Tibial nerve (tissue), 4 donors: ENCODE data around the gene USP47. TPM values are rescaled to one million over a fixed set of nuclear protein-coding genes. Genes with fewer than 3 reads are reported as not detected.

ENCODE experiments used
- DNase-seq, 2 donors: peaks; one replicate each; pipeline ENCODE4 v3.0.0-alpha.2; 2019; ENCODE audit warnings: low spot score in 2 of 2
- H3K27ac ChIP-seq, 4 donors: fragments of 200-600 bp; sonication (generic) in 3 of 4; one replicate each; pipeline ENCODE4 v1.5.1; 2017 to 2019; ENCODE audit warnings: mild to moderate bottlenecking in 1 of 4
- H3K27me3 ChIP-seq, 2 donors: fragments of 200-600 bp; sonication (generic) in 1 of 2; one replicate each; pipeline versions ENCODE4 v1.5.1 to v1.6.0; 2017 to 2019
- H3K36me3 ChIP-seq, 3 donors: fragments of 200-600 bp; sonication (generic); one replicate each; pipeline ENCODE4 v1.5.1; 2018 to 2019
- H3K4me1 ChIP-seq, 4 donors: fragments of 200-600 bp; sonication (generic) in 3 of 4; one replicate each; pipeline ENCODE4 v1.5.1; 2017 to 2019
- H3K4me3 ChIP-seq, 4 donors: fragments of 200-600 bp; sonication (generic) in 3 of 4; one replicate each; pipeline ENCODE4 v1.5.1; 2017 to 2019; ENCODE audit warnings: mild to moderate bottlenecking in 1 of 4, moderate library complexity in 1 of 4
- H3K9me3 ChIP-seq, 4 donors: fragments of 200-600 bp; sonication (generic) in 3 of 4; one replicate each; pipeline ENCODE4 v1.5.1; 2017 to 2019
- EP300 ChIP-seq, 2 donors: sonication (generic); formaldehyde crosslinking; IDR thresholded peaks; one replicate each; pipeline ENCODE4 v1.6.1; 2017; ENCODE audit warnings: antibody characterized with exemption in 2 of 2, mild to moderate bottlenecking in 1 of 2
- POLR2A ChIP-seq, 2 donors: fragments of 450-650 bp; IDR thresholded peaks; one replicate each; pipeline ENCODE4 v1.6.1; 2017; ENCODE audit warnings: antibody characterized with exemption in 2 of 2, mild to moderate bottlenecking in 2 of 2, moderate library complexity in 2 of 2
- WGBS, 2 donors: methylation state at CpG; one replicate each; pipeline ENCODE4 v1.1.5; 2018; 5-methylcytosine and 5-hydroxymethylcytosine counted together
- total RNA-seq, 4 donors: library from RNA; depleted of rRNA; stranded (reverse); fragments of >200 nt; gene quantifications; one replicate each; pipeline ENCODE4 v1.1.0, GENCODE V29; 2016
- TF ChIP-seq, protein P1 (sequence below), 5 experiments: fragments of 200-600 bp in 3 of 5; fragments of 450-650 bp in 2 of 5; sonication (generic) in 3 of 5; IDR thresholded peaks; one replicate each; pipeline ENCODE4 v1.5.1; 2016 to 2019; ENCODE audit warnings: antibody characterized with exemption in 5 of 5, mild to moderate bottlenecking in 3 of 5, moderate library complexity in 2 of 5

USP47 gene
- total RNA-seq, 4 donors from 2014 or later: 63.3 to 91.8 (median 84.5) TPM

GRCh38 chr11:11965656-11966353 lies 124.0 kb downstream of the USP47 start:
- peaks cover 0 to 61% (median 0%) of the 10 kb centered on the region in 3 donors for H3K36me3 ChIP-seq
- H3K9me3 ChIP-seq: peaks cover 0 to 5% (median 0%) of the 10 kb centered on the region in 4 donors
- peaks cover 0 to 47% (median 18%) of the 10 kb centered on the region in 4 donors for H3K4me1 ChIP-seq
- H3K27ac ChIP-seq: no peak overlapping the region
- H3K27me3 ChIP-seq: no peaks in the 10 kb centered on the region
- TF ChIP-seq, protein P1, sequence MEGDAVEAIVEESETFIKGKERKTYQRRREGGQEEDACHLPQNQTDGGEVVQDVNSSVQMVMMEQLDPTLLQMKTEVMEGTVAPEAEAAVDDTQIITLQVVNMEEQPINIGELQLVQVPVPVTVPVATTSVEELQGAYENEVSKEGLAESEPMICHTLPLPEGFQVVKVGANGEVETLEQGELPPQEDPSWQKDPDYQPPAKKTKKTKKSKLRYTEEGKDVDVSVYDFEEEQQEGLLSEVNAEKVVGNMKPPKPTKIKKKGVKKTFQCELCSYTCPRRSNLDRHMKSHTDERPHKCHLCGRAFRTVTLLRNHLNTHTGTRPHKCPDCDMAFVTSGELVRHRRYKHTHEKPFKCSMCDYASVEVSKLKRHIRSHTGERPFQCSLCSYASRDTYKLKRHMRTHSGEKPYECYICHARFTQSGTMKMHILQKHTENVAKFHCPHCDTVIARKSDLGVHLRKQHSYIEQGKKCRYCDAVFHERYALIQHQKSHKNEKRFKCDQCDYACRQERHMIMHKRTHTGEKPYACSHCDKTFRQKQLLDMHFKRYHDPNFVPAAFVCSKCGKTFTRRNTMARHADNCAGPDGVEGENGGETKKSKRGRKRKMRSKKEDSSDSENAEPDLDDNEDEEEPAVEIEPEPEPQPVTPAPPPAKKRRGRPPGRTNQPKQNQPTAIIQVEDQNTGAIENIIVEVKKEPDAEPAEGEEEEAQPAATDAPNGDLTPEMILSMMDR (IDR thresholded peaks at IDR 0.05): no peak
- no peak for TF ChIP-seq POLR2A (IDR thresholded peaks at IDR 0.05)
- no peak for TF ChIP-seq EP300 (IDR thresholded peaks at IDR 0.05)
- no peak for DNase-seq
- WGBS, 2 donors: 85 to 89% methylated on average over 9 of the region's 10 CpGs
- no peak overlapping the region for H3K4me3 ChIP-seq

DNA sequence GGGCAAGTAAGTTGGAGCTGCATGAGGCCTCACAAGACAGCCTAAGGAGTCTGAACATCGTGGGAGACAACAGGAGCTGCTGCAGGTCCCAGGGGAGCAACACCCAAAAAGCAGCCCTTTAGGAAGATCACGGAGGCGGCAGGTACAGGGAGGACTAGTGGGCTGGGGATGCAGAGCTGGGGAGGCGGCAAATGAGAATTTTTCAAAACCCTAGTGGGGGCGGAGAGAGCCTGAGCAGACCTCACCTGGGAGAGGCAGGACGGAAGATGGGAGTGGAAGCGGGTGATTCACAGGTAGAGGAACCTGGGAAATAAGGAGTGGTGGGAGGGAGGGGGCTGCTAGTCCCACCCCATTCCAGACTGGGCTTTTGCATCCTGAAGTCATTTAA lies 124.6 kb downstream of the USP47 start:
- H3K4me1 ChIP-seq: peaks cover 0 to 52% (median 19%) of the 10 kb centered on the region in 4 donors
- H3K27ac ChIP-seq: peak overlapping the region in 1 of 4 donors; percentile 85
- H3K4me3 ChIP-seq: no peak overlapping the region
- TF ChIP-seq, protein P1 (IDR thresholded peaks at IDR 0.05): no peak
- TF ChIP-seq POLR2A (IDR thresholded peaks at IDR 0.05): no peak
- TF ChIP-seq EP300 (IDR thresholded peaks at IDR 0.05): no peak
- DNase-seq: no peak
- 91 to 94% methylated on average over 7 of the region's 7 CpGs for WGBS, 2 donors
- H3K27me3 ChIP-seq: no peaks in the 10 kb centered on the region
- peaks cover 0 to 3% (median 0%) of the 10 kb centered on the region in 4 donors for H3K9me3 ChIP-seq
- peaks cover 0 to 59% (median 0%) of the 10 kb centered on the region in 3 donors for H3K36me3 ChIP-seq

GRCh38 chr11:11966826-11967668 lies 125.3 kb downstream of the USP47 start:
- DNase-seq: peak; percentile 61 to 70
- TF ChIP-seq POLR2A (IDR thresholded peaks at IDR 0.05) (no peak), EP300 (IDR thresholded peaks at IDR 0.05) (no peak)
- TF ChIP-seq, protein P1 (IDR thresholded peaks at IDR 0.05): peak; percentile 64 to 74 (median 67)
- Histone ChIP-seq H3K36me3 (peaks cover 0 to 52% (median 0%) of the 10 kb centered on the region in 3 donors), H3K27ac (peak overlapping the region in 2 of 4 donors; percentile 40 to 85), H3K4me1 (peaks cover 0 to 59% (median 22%) of the 10 kb centered on the region in 4 donors), H3K27me3 (no peaks in the 10 kb centered on the region), H3K4me3 (no peak overlapping the region), H3K9me3 (no peaks in the 10 kb centered on the region)
- 75 to 80% methylated on average over 12 to 14 of the region's 15 CpGs for WGBS, 2 donors

- no peak overlapping the region for H3K4me3 ChIP-seq
- TF ChIP-seq, protein P1 (IDR thresholded peaks at IDR 0.05): no peak
- no peak for TF ChIP-seq POLR2A (IDR thresholded peaks at IDR 0.05)
- no peak for TF ChIP-seq EP300 (IDR thresholded peaks at IDR 0.05)
- H3K27ac ChIP-seq: peak overlapping the region; percentile 60 to 86 (median 74)
- H3K4me1 ChIP-seq: peaks cover 0 to 68% (median 29%) of the 10 kb centered on the region in 4 donors
- H3K9me3 ChIP-seq: no peaks in the 10 kb centered on the region
- 87% methylated on average over 11 of the region's 11 CpGs for WGBS, 2 donors
- no peak for DNase-seq
- peaks cover 0 to 44% (median 0%) of the 10 kb centered on the region in 3 donors for H3K36me3 ChIP-seq
- H3K27me3 ChIP-seq: no peaks in the 10 kb centered on the region
Observed at GRCh38 chr11:11967669-11968510, 126.1 kb downstream of the USP47 start.
